DND-41 (cell line): Measurements from ENCODE around the gene ZNF281.

Source experiments
- ATAC-seq: fragments of 200-7000 bp; cut with Tn5 transposase; 3 replicates; pipeline ENCODE4 v1.9.1; 2021; ENCODE audit warnings: low read depth; ENCODE audit not compliant: insufficient read depth
- DNase-seq: peaks from one replicate; pipeline ENCODE4 v3.0.0-alpha.2; 2020
- H2AFZ ChIP-seq: 2 replicates; pipeline ENCODE4 v1.6.0; 2012; ENCODE audit warnings: low read depth, low read length
- H3K27ac ChIP-seq: 2 replicates; pipeline ENCODE4 v1.5.1; 2012; ENCODE audit warnings: low read length, inconsistent platforms
- H3K27me3 ChIP-seq: fragments of 200-600 bp; sonication (generic); 2 replicates; pipeline ENCODE4 v1.6.0; 2012; ENCODE audit warnings: low read length, mild to moderate bottlenecking, inconsistent platforms; ENCODE audit not compliant: insufficient read depth, poor library complexity
- H3K36me3 ChIP-seq: 2 replicates; pipeline ENCODE4 v1.5.1; 2012; ENCODE audit warnings: low read length, inconsistent platforms; ENCODE audit not compliant: insufficient read depth
- H3K4me1 ChIP-seq: 2 replicates; pipeline ENCODE4 v1.5.1; 2012; ENCODE audit warnings: mild to moderate bottlenecking, low read length; ENCODE audit not compliant: insufficient read depth
- H3K4me2 ChIP-seq: 2 replicates; pipeline ENCODE4 v1.6.0; 2012; ENCODE audit warnings: mild to moderate bottlenecking, moderate library complexity, low read length, inconsistent platforms; ENCODE audit not compliant: insufficient read depth
- H3K4me3 ChIP-seq, 2 experiments: fragments of 200-600 bp in 1 of 2; shearing (Covaris generic) in 1 of 2; 2 replicates each; pipeline ENCODE4 v1.5.1; 2012 to 2016; ENCODE audit warnings: inconsistent platforms in 2 of 2, low read length in 2 of 2, mild to moderate bottlenecking in 2 of 2, low read depth in 1 of 2, moderate library complexity in 1 of 2
- H3K79me2 ChIP-seq: 2 replicates; pipeline ENCODE4 v1.6.0; 2012; ENCODE audit warnings: low read length, inconsistent platforms; ENCODE audit not compliant: insufficient read depth
- H3K9ac ChIP-seq: 2 replicates; pipeline ENCODE4 v1.6.0; 2012; ENCODE audit warnings: low read depth, mild to moderate bottlenecking, inconsistent platforms, low read length, moderate library complexity
- H3K9me3 ChIP-seq: 2 replicates; pipeline ENCODE4 v1.5.1; 2012; ENCODE audit warnings: low read length, moderate library complexity, mild to moderate bottlenecking, inconsistent platforms; ENCODE audit not compliant: insufficient read depth, severe bottlenecking
- H4K20me1 ChIP-seq: 2 replicates; pipeline ENCODE4 v1.6.0; 2012; ENCODE audit warnings: low read length; ENCODE audit not compliant: insufficient read depth
- EZH2 ChIP-seq: IDR thresholded peaks from 3 replicates; pipeline ENCODE4 v1.6.1; 2012; ENCODE audit warnings: borderline replicate concordance, low read depth, mild to moderate bottlenecking, moderate library complexity, low read length, inconsistent platforms; ENCODE audit not compliant: severe bottlenecking
- TF ChIP-seq, protein P1 (sequence below): IDR thresholded peaks from 2 replicates; pipeline ENCODE4 v1.5.1; 2012; ENCODE audit warnings: borderline replicate concordance, low read length, moderate library complexity, mild to moderate bottlenecking; ENCODE audit not compliant: poor library complexity, severe bottlenecking; ENCODE audit errors: extremely low read depth

ZNF281 gene

DNA sequence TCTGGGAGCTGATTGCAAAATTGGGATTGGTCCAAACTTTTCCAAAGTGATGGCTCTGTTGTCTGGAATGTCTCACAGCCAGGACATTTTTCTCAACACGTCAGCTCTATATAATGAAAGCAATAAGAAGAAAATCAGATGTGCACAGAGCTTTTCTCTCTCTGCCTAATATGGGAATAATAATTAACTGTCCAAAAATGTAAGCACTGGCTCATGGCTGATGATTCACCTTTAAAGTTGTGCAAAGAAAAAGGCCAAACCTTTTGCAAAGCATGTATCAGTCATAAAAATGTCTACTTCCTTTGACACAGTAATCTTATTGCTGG, 30.4 kb downstream of the ZNF281 start:
- no peak for DNase-seq
- Histone ChIP-seq H3K9ac (no peak overlapping the region), H3K4me1 (no peaks in the 10 kb centered on the region), H3K27me3 (no peaks in the 10 kb centered on the region), H3K79me2 (no peaks in the 10 kb centered on the region), H3K4me2 (no peak overlapping the region), H2AFZ (no peak overlapping the region), H3K9me3 (no peaks in the 10 kb centered on the region), H4K20me1 (no peaks in the 10 kb centered on the region), H3K36me3 (no peaks in the 10 kb centered on the region), H3K27ac (no peak overlapping the region), H3K4me3 (no peak overlapping the region)
- no peak for TF ChIP-seq EZH2
- TF ChIP-seq, protein P1, sequence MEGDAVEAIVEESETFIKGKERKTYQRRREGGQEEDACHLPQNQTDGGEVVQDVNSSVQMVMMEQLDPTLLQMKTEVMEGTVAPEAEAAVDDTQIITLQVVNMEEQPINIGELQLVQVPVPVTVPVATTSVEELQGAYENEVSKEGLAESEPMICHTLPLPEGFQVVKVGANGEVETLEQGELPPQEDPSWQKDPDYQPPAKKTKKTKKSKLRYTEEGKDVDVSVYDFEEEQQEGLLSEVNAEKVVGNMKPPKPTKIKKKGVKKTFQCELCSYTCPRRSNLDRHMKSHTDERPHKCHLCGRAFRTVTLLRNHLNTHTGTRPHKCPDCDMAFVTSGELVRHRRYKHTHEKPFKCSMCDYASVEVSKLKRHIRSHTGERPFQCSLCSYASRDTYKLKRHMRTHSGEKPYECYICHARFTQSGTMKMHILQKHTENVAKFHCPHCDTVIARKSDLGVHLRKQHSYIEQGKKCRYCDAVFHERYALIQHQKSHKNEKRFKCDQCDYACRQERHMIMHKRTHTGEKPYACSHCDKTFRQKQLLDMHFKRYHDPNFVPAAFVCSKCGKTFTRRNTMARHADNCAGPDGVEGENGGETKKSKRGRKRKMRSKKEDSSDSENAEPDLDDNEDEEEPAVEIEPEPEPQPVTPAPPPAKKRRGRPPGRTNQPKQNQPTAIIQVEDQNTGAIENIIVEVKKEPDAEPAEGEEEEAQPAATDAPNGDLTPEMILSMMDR: no peak
- ATAC-seq: no peak

DNA sequence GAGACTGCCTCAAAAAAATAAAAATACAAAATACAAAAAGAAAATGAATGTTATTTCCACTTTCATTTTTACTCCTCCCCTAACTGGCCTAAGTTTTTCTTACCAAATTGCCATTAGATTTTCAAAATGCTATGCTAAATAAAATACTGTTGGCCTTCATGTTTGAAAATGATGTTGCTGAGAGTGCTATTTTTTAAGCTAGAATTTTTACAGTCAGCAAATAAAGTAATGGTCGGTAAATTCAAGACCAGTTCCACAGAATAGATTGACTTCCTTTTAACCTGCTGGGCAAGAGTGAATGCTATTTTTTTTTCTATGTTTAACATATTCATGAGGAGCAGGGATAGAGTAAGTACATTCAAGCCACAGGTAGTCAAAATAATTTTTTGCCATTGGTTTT, 31.7 kb downstream of the ZNF281 start:
- H3K4me3 ChIP-seq: no peak overlapping the region
- no peak overlapping the region for H2AFZ ChIP-seq
- H4K20me1 ChIP-seq: no peaks in the 10 kb centered on the region
- H3K9ac ChIP-seq: no peak overlapping the region
- H3K27me3 ChIP-seq: no peaks in the 10 kb centered on the region
- H3K79me2 ChIP-seq: no peaks in the 10 kb centered on the region
- no peak overlapping the region for H3K27ac ChIP-seq
- H3K4me2 ChIP-seq: no peak overlapping the region
- no peak for DNase-seq
- no peaks in the 10 kb centered on the region for H3K9me3 ChIP-seq
- no peaks in the 10 kb centered on the region for H3K36me3 ChIP-seq
- no peak for TF ChIP-seq EZH2
- TF ChIP-seq, protein P1: no peak
- ATAC-seq: no peak
- no peaks in the 10 kb centered on the region for H3K4me1 ChIP-seq

DNA sequence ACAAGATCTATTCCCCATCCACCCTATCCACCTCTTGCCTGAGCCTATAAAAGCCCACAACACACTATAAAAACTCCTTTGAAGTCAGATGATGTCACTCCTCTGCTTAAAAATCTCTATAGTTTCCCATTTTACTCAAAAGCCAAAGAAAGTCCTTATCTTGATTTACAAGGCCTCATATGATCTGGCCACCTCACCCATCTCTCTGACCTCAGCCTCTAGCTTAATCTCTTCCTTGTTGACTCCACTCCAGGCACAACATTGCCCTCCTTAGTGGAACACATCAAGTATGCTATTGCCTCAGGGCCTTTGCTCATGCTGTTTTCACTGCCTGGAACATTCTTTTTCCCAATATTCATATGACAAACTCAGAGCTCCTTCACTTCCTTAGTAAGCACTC, 33.3 kb downstream of the ZNF281 start:
- H3K4me1 ChIP-seq: no peaks in the 10 kb centered on the region

More for the DNA sequence above, 33.3 kb downstream of the ZNF281 start:
- TF ChIP-seq, protein P1: no peak
- TF ChIP-seq EZH2: no peak
- no peak overlapping the region for H2AFZ ChIP-seq
- no peaks in the 10 kb centered on the region for H3K79me2 ChIP-seq
- H3K4me3 ChIP-seq: no peak overlapping the region
- H3K27me3 ChIP-seq: no peaks in the 10 kb centered on the region
- H3K9me3 ChIP-seq: no peaks in the 10 kb centered on the region
- H3K27ac ChIP-seq: no peak overlapping the region
- DNase-seq (no peak), ATAC-seq (no peak)
- no peaks in the 10 kb centered on the region for H4K20me1 ChIP-seq
- no peaks in the 10 kb centered on the region for H3K36me3 ChIP-seq
- no peak overlapping the region for H3K4me2 ChIP-seq
- H3K9ac ChIP-seq: no peak overlapping the region
